ENCODE measurements around the gene STXBP4. TPM values are rescaled to one million over a fixed set of nuclear protein-coding genes. Genes with fewer than 3 reads are reported as not detected.

STXBP4 gene
- total RNA-seq, 1 donor from 2014 or later, result 12.6 TPM

DNA sequence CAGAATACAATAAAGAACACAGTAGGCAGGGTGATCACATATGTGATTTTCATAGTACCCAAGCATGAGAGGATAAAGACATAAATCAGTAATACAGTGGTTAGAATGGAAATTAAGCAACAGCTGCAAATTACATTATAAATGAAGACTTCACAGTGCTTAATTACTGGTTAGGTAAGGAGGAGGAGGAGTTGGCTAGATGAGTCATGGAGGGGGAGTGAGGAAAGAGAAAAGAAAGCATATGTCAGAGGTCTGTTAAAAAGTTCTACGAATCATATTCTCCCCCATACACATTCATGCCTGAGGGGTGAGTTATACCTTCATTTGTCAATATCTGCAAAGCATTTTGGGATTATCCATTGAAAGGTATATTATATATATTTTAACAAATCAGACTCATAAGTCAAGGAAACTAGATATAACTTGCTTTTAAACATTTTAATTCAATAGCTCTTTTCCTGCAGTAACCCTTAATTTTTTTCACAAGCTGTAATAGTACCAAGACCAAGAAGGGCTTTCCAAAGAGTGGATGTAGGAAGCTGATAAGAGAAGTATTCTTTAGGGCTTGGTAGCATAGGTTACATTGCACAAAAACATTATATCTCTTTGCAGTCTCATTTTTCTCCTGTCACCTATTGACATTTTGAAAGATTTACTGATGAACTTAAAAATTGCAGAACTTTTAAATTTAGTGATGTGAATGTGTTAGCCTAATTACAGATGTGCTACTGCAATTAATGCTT, 99.3 kb downstream of the STXBP4 start:
- TF ChIP-seq, protein P1, sequence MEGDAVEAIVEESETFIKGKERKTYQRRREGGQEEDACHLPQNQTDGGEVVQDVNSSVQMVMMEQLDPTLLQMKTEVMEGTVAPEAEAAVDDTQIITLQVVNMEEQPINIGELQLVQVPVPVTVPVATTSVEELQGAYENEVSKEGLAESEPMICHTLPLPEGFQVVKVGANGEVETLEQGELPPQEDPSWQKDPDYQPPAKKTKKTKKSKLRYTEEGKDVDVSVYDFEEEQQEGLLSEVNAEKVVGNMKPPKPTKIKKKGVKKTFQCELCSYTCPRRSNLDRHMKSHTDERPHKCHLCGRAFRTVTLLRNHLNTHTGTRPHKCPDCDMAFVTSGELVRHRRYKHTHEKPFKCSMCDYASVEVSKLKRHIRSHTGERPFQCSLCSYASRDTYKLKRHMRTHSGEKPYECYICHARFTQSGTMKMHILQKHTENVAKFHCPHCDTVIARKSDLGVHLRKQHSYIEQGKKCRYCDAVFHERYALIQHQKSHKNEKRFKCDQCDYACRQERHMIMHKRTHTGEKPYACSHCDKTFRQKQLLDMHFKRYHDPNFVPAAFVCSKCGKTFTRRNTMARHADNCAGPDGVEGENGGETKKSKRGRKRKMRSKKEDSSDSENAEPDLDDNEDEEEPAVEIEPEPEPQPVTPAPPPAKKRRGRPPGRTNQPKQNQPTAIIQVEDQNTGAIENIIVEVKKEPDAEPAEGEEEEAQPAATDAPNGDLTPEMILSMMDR (IDR thresholded peaks at IDR 0.05; ENCODE audit: insufficient read depth, low read depth, low read length), result no peak
- no peak for TF ChIP-seq EZH2 (IDR thresholded peaks at IDR 0.05; ENCODE audit: insufficient read depth, low read length)
- Mint-ChIP-seq H3K4me1 (ENCODE audit: low read depth, unreplicated experiment) (peaks cover 10% of the 10 kb centered on the region), H3K4me3 (ENCODE audit: unreplicated experiment) (no peak overlapping the region), H3K27me3 (ENCODE audit: low read depth, unreplicated experiment) (no peaks in the 10 kb centered on the region), H3K27ac (ENCODE audit: unreplicated experiment) (no peak overlapping the region), H3K36me3 (ENCODE audit: low read depth, unreplicated experiment) (no peaks in the 10 kb centered on the region), H3K9me3 (ENCODE audit: unreplicated experiment) (peaks cover 2% of the 10 kb centered on the region)
- no peaks in the 10 kb centered on the region for H3K79me2 ChIP-seq (ENCODE audit: insufficient read depth, low read length)
- H3K4me3 ChIP-seq (ENCODE audit: insufficient read depth, low read depth, low read length), result no peak overlapping the region
- H3K36me3 ChIP-seq (ENCODE audit: insufficient read depth, low read length), result no peaks in the 10 kb centered on the region
- FAIRE-seq (no peak), DNase-seq (ENCODE audit: low read depth) (peak; percentile 41)
- no peaks in the 10 kb centered on the region for H4K20me1 ChIP-seq (ENCODE audit: insufficient read depth, low read length)
- no peak overlapping the region for H3K4me2 ChIP-seq (ENCODE audit: low read length)
- no peaks in the 10 kb centered on the region for H3K9me3 ChIP-seq (ENCODE audit: insufficient read depth, low read depth, low read length)
- no peaks in the 10 kb centered on the region for H3K27me3 ChIP-seq (ENCODE audit: insufficient read depth, low read length)
- H3K27ac ChIP-seq (ENCODE audit: low read depth, low read length), result no peak overlapping the region
- no peak overlapping the region for H2AFZ ChIP-seq (ENCODE audit: low read depth, low read length)
- H3K9ac ChIP-seq (ENCODE audit: low read length), result no peak overlapping the region
- no peaks in the 10 kb centered on the region for H3K4me1 ChIP-seq (ENCODE audit: insufficient read depth, low read length)

DNA sequence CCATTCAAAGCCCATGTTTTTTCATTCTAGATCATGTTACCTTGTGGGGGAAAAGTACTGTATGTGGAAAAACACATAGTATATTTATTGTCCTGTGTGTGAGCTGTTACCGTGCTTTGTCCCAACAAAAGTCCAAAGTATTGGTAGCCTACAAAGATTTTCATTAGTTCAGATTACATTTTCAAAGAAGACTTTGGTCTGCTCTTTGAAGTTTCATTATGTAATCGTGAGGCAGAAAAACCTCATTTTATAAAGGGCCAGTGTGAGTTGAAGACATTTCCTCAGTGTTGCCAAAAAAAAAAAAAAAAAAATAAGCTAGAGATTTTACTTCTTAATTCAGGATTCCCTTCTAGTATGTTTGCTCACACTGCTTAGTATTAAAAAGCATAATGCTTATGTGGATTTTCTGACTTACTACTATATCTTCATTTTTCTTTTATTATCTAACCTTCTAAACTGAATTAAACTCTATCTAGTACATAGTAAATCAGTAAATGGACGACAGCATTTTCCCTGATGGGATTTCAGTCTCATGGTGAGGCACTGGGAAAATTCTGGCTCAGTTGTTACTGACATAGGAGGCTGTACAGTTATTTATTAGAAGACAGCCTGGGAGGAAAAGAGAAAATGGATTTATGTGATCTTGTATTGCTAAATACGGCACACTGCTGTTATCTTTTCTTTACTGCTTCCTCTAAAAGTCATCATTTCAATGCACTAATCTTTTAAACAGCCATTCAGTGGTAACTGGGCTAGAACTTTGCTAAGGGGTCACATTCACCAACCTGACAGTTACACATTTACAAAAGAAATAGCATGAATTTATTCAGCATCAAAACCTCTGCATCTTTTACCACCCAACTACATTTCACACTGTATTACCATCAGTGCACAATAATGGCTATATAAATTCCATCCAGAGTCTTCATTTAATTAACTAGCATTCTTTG, 100.6 kb downstream of the STXBP4 start:
- no peak overlapping the region for H3K4me2 ChIP-seq (ENCODE audit: low read length)
- peaks cover 8% of the 10 kb centered on the region for H3K4me1 Mint-ChIP-seq (ENCODE audit: low read depth, unreplicated experiment)
- no peaks in the 10 kb centered on the region for H3K27me3 Mint-ChIP-seq (ENCODE audit: low read depth, unreplicated experiment)
- no peak overlapping the region for H3K9ac ChIP-seq (ENCODE audit: low read length)
- H3K9me3 Mint-ChIP-seq (ENCODE audit: unreplicated experiment), result peaks cover 2% of the 10 kb centered on the region
- H3K27ac Mint-ChIP-seq (ENCODE audit: unreplicated experiment), result no peak overlapping the region
- H3K27me3 ChIP-seq (ENCODE audit: insufficient read depth, low read length), result no peaks in the 10 kb centered on the region
- no peaks in the 10 kb centered on the region for H3K79me2 ChIP-seq (ENCODE audit: insufficient read depth, low read length)
- no peaks in the 10 kb centered on the region for H3K36me3 Mint-ChIP-seq (ENCODE audit: low read depth, unreplicated experiment)
- no peak overlapping the region for H2AFZ ChIP-seq (ENCODE audit: low read depth, low read length)
- H3K4me1 ChIP-seq (ENCODE audit: insufficient read depth, low read length), result no peaks in the 10 kb centered on the region
- TF ChIP-seq, protein P1 (IDR thresholded peaks at IDR 0.05; ENCODE audit: insufficient read depth, low read depth, low read length), result no peak
- no peak for TF ChIP-seq EZH2 (IDR thresholded peaks at IDR 0.05; ENCODE audit: insufficient read depth, low read length)
- H3K4me3 ChIP-seq (ENCODE audit: insufficient read depth, low read depth, low read length), result no peak overlapping the region
- H3K9me3 ChIP-seq (ENCODE audit: insufficient read depth, low read depth, low read length), result no peaks in the 10 kb centered on the region
- no peaks in the 10 kb centered on the region for H4K20me1 ChIP-seq (ENCODE audit: insufficient read depth, low read length)
- DNase-seq (ENCODE audit: low read depth) (no peak), FAIRE-seq (no peak)
- no peaks in the 10 kb centered on the region for H3K36me3 ChIP-seq (ENCODE audit: insufficient read depth, low read length)
- no peak overlapping the region for H3K27ac ChIP-seq (ENCODE audit: low read depth, low read length)
- H3K4me3 Mint-ChIP-seq (ENCODE audit: unreplicated experiment), result no peak overlapping the region
